ENCODE measurements around the gene KAT6B.

The KAT6B gene

DNA sequence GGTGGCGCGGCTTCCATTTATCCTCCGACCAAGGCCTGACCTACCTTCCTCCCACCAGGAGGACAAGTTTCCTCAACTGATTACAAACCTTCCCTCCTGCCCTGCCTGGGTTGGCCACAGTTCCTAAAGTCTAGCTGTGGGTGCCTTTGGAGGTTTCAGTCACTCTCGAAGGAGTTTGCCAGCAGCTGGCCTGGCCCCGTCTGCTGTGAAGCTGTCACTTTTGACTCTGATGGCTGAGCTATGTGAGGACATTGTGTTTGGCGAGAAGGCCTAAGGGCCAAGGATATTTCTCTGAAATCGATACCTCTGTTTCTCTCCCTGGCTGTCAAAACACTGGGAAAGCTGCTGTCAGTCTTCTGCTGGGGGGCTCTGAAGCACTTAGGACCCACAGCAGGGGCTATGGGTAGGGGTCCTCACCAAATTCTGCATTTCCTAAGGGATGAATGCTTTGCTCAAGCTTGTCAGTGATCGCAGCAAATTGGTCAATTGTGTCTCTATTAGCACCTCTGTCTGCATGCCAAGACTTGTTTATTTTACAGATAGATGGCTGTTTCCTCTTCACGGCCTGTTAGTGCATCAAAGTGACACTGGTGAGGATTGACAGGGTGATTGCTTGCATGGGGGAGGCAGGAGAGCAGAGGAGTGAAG, 253.2 kb downstream of the KAT6B start:
- no peak for DNase-seq

DNA sequence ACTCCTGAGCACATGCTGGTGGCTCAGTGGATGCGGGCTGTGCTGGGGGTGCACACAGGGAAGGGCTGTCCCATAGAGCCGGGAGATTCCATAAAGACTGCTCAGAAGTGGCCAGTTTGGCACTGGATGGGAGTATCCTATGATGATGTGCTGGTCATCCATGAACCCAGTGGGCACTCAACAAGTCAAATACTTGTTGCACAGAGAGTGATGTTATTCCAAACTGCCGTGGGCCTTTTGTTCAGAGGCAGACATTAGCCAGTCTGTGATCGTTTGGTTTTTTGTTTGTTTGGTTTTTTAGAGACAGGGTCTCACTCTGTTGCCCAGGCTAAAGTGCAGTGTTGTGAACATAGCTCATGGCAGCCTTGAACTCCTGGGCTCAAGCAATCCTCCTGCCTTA, 254.2 kb downstream of the KAT6B start:
- no peak for DNase-seq

DNA sequence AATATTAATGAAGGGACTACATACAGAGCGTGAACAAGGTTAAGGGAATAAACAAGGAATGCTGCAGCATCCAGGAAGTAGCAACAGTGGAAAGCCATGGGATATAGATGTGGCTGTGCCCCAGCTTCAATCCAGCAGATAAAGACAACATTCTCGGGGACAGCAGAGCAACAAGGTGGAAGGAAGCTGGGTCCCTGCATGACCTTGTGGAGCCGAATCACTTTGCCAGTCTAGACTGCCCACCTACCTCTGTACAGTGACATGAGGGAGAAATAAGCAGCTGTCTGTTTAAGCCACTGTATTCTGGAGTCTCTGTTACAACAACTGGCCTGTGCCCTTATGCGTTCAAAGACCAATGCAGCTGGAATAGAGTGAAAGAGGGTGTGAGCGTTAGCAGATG, 255.0 kb downstream of the KAT6B start:
- DNase-seq: no peak

Measured in activated CD4-positive, alpha-beta T cell treated with anti-CD3 and anti-CD28 coated beads, Interleukin-2, amount 50 U/mL, for 16 hours (primary cell).